ENCODE data around the gene ABCB11.

DNA sequence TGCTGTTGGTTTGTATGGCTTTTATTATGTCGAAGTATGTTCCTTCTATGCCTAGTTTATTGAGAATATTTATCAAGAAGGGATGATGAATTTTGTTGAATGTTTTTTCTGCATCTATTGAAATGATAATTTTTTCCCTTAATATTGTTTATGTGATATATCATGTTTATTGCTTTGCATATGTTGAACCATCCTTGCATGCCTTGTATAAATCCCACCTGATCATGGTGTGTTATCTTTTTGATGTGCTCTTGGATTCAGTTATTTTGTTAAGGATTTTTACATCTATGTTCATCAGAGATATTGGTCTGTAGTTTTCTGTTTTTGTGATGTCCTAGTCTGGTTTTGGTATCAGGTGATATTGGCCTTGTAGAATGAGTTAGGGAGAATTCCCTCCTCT lies 79.3 kb downstream of the ABCB11 start:
- TF ChIP-seq, protein P1, sequence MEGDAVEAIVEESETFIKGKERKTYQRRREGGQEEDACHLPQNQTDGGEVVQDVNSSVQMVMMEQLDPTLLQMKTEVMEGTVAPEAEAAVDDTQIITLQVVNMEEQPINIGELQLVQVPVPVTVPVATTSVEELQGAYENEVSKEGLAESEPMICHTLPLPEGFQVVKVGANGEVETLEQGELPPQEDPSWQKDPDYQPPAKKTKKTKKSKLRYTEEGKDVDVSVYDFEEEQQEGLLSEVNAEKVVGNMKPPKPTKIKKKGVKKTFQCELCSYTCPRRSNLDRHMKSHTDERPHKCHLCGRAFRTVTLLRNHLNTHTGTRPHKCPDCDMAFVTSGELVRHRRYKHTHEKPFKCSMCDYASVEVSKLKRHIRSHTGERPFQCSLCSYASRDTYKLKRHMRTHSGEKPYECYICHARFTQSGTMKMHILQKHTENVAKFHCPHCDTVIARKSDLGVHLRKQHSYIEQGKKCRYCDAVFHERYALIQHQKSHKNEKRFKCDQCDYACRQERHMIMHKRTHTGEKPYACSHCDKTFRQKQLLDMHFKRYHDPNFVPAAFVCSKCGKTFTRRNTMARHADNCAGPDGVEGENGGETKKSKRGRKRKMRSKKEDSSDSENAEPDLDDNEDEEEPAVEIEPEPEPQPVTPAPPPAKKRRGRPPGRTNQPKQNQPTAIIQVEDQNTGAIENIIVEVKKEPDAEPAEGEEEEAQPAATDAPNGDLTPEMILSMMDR (IDR thresholded peaks at IDR 0.05): no peak
- no peak for TF ChIP-seq EZH2 (IDR thresholded peaks at IDR 0.05; ENCODE audit: borderline replicate concordance, insufficient read depth, low read depth, low read length, poor library complexity, severe bottlenecking)
